EH (cell line): ENCODE results near the gene IL1RAP.
"Not testable (repeated sequence)": the region's sequence is repeated elsewhere in the genome, so short reads cannot be mapped to it uniquely, and the experiment has no call there.

Source experiments
- DNase-seq: peaks from one replicate; pipeline ENCODE4 v3.0.0-alpha.2; 2015; ENCODE audit warnings: low read depth

The IL1RAP gene

GRCh38 chr3:190512666-190513065 lies 1.2 kb upstream of the IL1RAP start:
- no peak for DNase-seq

- DNase-seq, result peak; percentile 63
Observed at GRCh38 chr3:190514413-190515153, 698 bp downstream of the IL1RAP start.

- no peak for DNase-seq
Observed at GRCh38 chr3:190516416-190516815, 2.5 kb downstream of the IL1RAP start.

- DNase-seq, result peak; percentile 51
Observed at GRCh38 chr3:190517687-190518086, 3.8 kb downstream of the IL1RAP start.

- not testable (repeated sequence) for DNase-seq
Observed at GRCh38 chr3:190518531-190518930, 4.6 kb downstream of the IL1RAP start.

- peak; percentile 25 for DNase-seq
Observed at GRCh38 chr3:190519886-190520285, 6.0 kb downstream of the IL1RAP start.

GRCh38 chr3:190521998-190522397 lies 8.1 kb downstream of the IL1RAP start:
- no peak for DNase-seq

GRCh38 chr3:190522621-190523222 lies 8.8 kb downstream of the IL1RAP start:
- DNase-seq, result no peak

GRCh38 chr3:190524942-190525341 lies 11.1 kb downstream of the IL1RAP start:
- DNase-seq, result no peak

- no peak for DNase-seq
Observed at GRCh38 chr3:190525634-190526033, 11.7 kb downstream of the IL1RAP start.

GRCh38 chr3:190526787-190527762 lies 13.2 kb downstream of the IL1RAP start:
- peak; percentile 48 for DNase-seq

GRCh38 chr3:190528706-190529105 lies 14.8 kb downstream of the IL1RAP start:
- DNase-seq, result no peak

GRCh38 chr3:190531406-190531805 lies 17.5 kb downstream of the IL1RAP start:
- DNase-seq, result no peak

- DNase-seq, result no peak
Observed at GRCh38 chr3:190532731-190533203, 18.9 kb downstream of the IL1RAP start.

GRCh38 chr3:190533511-190534281 lies 19.8 kb downstream of the IL1RAP start:
- peak; percentile 88 for DNase-seq

GRCh38 chr3:190534386-190534785 lies 20.5 kb downstream of the IL1RAP start:
- no peak for DNase-seq

GRCh38 chr3:190534986-190535385 lies 21.1 kb downstream of the IL1RAP start:
- no peak for DNase-seq

GRCh38 chr3:190537146-190537545 lies 23.3 kb downstream of the IL1RAP start:
- no peak for DNase-seq

- DNase-seq, result no peak
Observed at GRCh38 chr3:190538288-190538687, 24.4 kb downstream of the IL1RAP start.

- no peak for DNase-seq
Observed at GRCh38 chr3:190539526-190539925, 25.6 kb downstream of the IL1RAP start.

GRCh38 chr3:190541008-190541407 lies 27.1 kb downstream of the IL1RAP start:
- DNase-seq, result no peak

GRCh38 chr3:190541560-190541959 lies 27.7 kb downstream of the IL1RAP start:
- DNase-seq, result no peak
